Activated CD8-positive, alpha-beta T cell treated with anti-CD3 and anti-CD28 coated beads for 36 hours (primary cell): Measurements from ENCODE around the gene DLX4. TPM values are rescaled to one million over a fixed set of nuclear protein-coding genes. Genes with fewer than 3 reads are reported as not detected.

Experiments
- ATAC-seq: fragments of 200-7000 bp; cut with Tn5 transposase; one replicate; pipeline ENCODE4 v1.10.0; 2021; ENCODE audit warnings: mild to moderate bottlenecking, moderate library complexity
- CTCF ChIA-PET: fragments of 350-600 bp; sonication (Branson Sonifier 250); formaldehyde crosslinking; loops from one replicate; lab custom pipeline; 2021; ENCODE audit warnings: antibody characterized with exemption; lab: Charles Lee
- POLR2A ChIA-PET: fragments of 350-600 bp; sonication (Branson Sonifier 250); formaldehyde crosslinking; loops from one replicate; lab custom pipeline; 2021; ENCODE audit warnings: antibody characterized with exemption; lab: Charles Lee
- DNase-seq: peaks from one replicate; pipeline ENCODE4 v3.0.0-alpha.2; 2020
- H3K27ac Mint-ChIP-seq: one replicate; pipeline ENCODE4 v1.8.0; 2021; ENCODE audit warnings: mild to moderate bottlenecking, mixed read lengths
- H3K27me3 Mint-ChIP-seq: one replicate; pipeline ENCODE4 v1.8.0; 2021; ENCODE audit warnings: mixed read lengths
- H3K36me3 Mint-ChIP-seq: one replicate; pipeline ENCODE4 v1.8.0; 2021; ENCODE audit warnings: low read depth, mixed read lengths
- H3K4me1 Mint-ChIP-seq: one replicate; pipeline ENCODE4 v1.8.0; 2021; ENCODE audit warnings: low read depth, mixed read lengths
- H3K4me3 Mint-ChIP-seq: one replicate; pipeline ENCODE4 v1.8.0; 2021; ENCODE audit warnings: mild to moderate bottlenecking, moderate library complexity, mixed read lengths
- H3K9me3 Mint-ChIP-seq: one replicate; pipeline ENCODE4 v1.8.0; 2021; ENCODE audit warnings: mixed read lengths
- CTCF ChIP-seq: fragments of 200-600 bp; IDR thresholded peaks from one replicate; pipeline ENCODE4 v1.8.0; 2022; ENCODE audit warnings: antibody characterized with exemption, mild to moderate bottlenecking
- intact Hi-C: fragments of 100-400 bp; cut with micrococcal nuclease; formaldehyde crosslinking; loops from one replicate; pipeline ENCODE4 v1.10.0; 2022
- total RNA-seq, 2 experiments: library from RNA; stranded (reverse); gene quantifications; one replicate each; pipeline ENCODE4 v1.2.3, GENCODE V29; 2021

DLX4 gene
- total RNA-seq, 2 experiments from 2014 or later = 0.43 to 0.81 TPM

- ChIA-PET POLR2A (no interaction called here), CTCF (interaction anchor here (0.6 to 8.3 kb wide), 3 partner anchors 36 to 66 kb away, joined by 3 to 79 read pairs (median 3); partner anchors contain the start of gene DLX3)
- Mint-ChIP-seq H3K9me3 (no peaks in the 10 kb centered on the region), H3K4me3 (no peak overlapping the region), H3K36me3 (no peaks in the 10 kb centered on the region), H3K27me3 (peaks cover 34% of the 10 kb centered on the region), H3K27ac (no peak overlapping the region), H3K4me1 (no peaks in the 10 kb centered on the region)
- intact Hi-C loops = no loop called here
- TF ChIP-seq CTCF = no peak
- no peak for ATAC-seq
- DNase-seq = no peak
These were observed 22.8 kb upstream of the DLX4 start for GRCh38 chr17:49946208-49946607.

GRCh38 chr17:49946964-49947584, 21.9 kb upstream of the DLX4 start:
- H3K27me3 Mint-ChIP-seq = peaks cover 41% of the 10 kb centered on the region

GRCh38 chr17:49949634-49950033, 19.4 kb upstream of the DLX4 start:
- H3K27me3 Mint-ChIP-seq = peaks cover 40% of the 10 kb centered on the region
- TF ChIP-seq CTCF = no peak
- no peak overlapping the region for H3K4me3 Mint-ChIP-seq
- intact Hi-C loops = no loop called here
- ChIA-PET CTCF (interaction anchor here (5.2 kb wide), 1 partner anchor 47 kb away, joined by 169 read pairs; the partner anchor contains the start of gene DLX3), POLR2A (interaction anchor here (0.6 kb wide), 1 partner anchor 81 kb away, joined by 3 read pairs; no protein-coding TSS in a partner anchor)
- no peak overlapping the region for H3K27ac Mint-ChIP-seq
- no peak for ATAC-seq
- H3K4me1 Mint-ChIP-seq = no peaks in the 10 kb centered on the region
- DNase-seq = no peak
- H3K36me3 Mint-ChIP-seq = no peaks in the 10 kb centered on the region
- no peaks in the 10 kb centered on the region for H3K9me3 Mint-ChIP-seq

More at GRCh38 chr17:49946964-49947584, 21.9 kb upstream of the DLX4 start:
- no peak for TF ChIP-seq CTCF
- Mint-ChIP-seq H3K4me3 (no peak overlapping the region), H3K9me3 (no peaks in the 10 kb centered on the region), H3K36me3 (no peaks in the 10 kb centered on the region), H3K4me1 (no peaks in the 10 kb centered on the region), H3K27ac (no peak overlapping the region)
- DNase-seq (no peak), ATAC-seq (no peak)
- POLR2A ChIA-PET = no interaction called here
- CTCF ChIA-PET = interaction anchor here (1.3 to 8.3 kb wide), 2 partner anchors 51 to 66 kb away, joined by 3 to 79 read pairs; partner anchors contain the start of gene DLX3
- intact Hi-C loops = no loop called here

GRCh38 chr17:49951362-49952082, 17.5 kb upstream of the DLX4 start:
- Mint-ChIP-seq H3K27ac (no peak overlapping the region), H3K9me3 (no peaks in the 10 kb centered on the region), H3K27me3 (peaks cover 34% of the 10 kb centered on the region), H3K36me3 (no peaks in the 10 kb centered on the region), H3K4me1 (no peaks in the 10 kb centered on the region), H3K4me3 (no peak overlapping the region)
- intact Hi-C loops = loop anchor here (2.0 kb wide), 1 partner anchor 45 kb away; no protein-coding TSS in a partner anchor
- ChIA-PET POLR2A (interaction anchor here (1.1 to 1.8 kb wide), 4 partner anchors 39 to 78 kb away, joined by 3 to 6 read pairs (median 3); no protein-coding TSS in a partner anchor), CTCF (interaction anchor here (0.7 to 5.2 kb wide), 34 partner anchors 11 to 143 kb away, joined by 3 to 169 read pairs (median 5); partner anchors contain the start of genes DLX3 and PDK2)
- no peak for ATAC-seq
- no peak for TF ChIP-seq CTCF
- no peak for DNase-seq
